Inferior parietal cortex (tissue), 1 donor: Measurements from ENCODE around the gene DES.

Experiments used
- DNase-seq: peaks from one replicate; pipeline ENCODE4 v3.0.0-alpha.2; 2016; ENCODE audit errors: extremely low spot score

Gene DES

DNA sequence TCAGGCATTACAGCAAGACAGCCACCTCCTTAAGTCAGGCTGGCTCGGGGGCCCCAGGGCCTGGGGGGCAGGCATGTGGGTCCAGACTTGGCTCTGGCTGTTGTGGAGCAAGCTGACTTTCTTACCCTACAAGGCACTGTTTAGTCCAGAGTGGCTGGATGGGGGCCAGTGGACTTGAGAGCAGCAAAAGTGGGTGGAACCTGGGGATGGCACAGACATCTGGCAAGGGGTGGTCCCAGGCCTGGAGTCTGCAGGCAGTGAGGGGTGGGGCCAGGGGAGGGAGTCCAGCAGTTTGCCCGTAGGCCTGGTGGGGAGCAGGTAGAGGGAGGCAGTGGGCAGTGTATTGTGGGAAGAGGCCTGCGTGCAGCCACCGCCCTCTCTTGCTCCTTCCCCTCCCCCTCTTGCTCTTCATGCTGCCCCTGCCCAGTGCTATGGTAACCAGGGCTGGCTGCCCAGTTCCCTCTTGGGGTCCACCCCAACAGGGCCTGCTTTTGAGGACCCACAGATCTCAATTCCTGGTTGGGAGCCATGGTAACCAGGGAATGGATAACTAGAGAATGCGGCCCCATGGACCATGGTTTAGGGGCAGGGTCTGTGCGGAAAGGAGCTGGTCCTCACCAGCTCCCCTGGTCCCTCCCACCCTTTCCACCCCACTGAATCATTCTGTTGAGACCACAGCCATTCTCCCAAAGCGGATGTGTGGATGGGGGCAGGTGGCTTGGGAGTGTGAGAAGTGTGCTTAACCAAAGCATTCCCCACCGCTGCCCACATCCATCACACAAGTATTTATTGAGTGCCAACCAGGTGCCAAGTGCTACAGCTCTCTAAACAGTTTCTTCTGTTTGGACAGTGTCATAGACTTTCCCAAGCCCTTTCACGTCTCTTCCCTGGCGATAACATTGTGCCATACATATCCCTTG, 35.8 kb downstream of the DES start:
- DNase-seq = no peak

DNA sequence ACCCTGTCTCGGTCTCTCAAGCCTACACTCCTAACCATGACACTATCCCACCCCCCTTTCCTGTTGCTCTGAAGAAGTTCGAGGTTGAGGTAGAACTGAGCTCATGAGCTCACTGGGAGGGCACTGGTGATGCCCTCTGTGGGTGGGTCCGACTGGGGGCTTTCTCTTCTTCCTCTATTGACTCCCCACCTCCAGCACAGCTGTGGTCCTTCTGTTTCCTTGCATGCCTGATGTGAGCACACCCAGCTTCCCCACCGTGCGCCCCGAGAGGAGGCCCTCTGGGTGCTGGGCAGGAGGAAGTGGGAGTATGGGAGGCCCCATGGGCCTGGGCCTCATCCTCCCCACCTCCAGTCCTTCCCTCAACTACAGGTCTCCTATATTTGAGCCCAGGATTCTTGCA, 37.4 kb downstream of the DES start:
- no peak for DNase-seq

DNA sequence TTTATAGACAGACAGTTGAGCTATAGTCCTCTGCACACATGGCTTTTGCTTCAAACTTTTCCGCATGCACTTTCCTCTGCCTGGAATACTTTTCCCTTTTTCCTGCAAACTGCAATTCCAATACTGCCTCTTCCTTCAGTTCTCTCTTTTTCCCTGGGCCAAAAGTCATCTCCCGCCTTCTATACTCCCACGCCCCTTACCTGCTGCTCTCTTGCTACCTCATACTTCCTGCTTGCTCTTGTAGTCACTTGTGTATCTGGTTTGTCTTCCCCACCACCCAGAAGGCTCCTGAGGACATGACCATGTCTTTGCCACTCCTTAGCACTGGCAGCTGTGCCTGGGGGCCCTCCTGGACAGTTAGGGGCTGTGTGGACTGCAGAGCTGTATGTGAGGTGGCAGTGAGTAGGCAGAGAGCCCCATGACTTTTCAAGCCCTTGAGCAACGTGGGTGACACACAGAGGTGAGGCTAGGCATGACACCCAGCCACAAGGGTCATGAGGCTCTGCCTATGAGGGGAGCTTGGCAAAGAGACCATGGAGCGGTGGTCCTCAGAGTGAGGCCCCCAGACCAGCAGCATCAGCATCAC, 39.7 kb downstream of the DES start:
- DNase-seq = no peak

DNA sequence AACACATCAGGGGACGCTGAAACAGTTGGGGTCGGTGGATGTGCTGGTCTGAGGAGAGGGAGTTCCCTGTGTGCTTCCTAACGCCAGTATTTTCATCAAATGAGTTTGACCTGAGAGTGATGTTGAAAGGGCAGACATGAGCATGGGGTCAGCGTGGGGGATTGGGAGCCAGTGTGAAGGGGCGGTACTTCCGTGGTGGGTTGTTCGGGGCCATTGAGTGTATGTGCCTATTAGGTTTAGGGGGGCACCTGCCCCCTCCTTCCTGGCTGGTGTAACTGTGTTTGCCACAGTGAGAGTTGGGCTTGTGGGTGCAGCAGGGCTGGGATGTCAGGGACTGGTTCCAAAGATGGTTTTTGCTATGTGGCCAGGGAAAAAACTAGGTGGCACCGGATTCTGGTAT, 40.8 kb downstream of the DES start:
- DNase-seq = no peak

DNA sequence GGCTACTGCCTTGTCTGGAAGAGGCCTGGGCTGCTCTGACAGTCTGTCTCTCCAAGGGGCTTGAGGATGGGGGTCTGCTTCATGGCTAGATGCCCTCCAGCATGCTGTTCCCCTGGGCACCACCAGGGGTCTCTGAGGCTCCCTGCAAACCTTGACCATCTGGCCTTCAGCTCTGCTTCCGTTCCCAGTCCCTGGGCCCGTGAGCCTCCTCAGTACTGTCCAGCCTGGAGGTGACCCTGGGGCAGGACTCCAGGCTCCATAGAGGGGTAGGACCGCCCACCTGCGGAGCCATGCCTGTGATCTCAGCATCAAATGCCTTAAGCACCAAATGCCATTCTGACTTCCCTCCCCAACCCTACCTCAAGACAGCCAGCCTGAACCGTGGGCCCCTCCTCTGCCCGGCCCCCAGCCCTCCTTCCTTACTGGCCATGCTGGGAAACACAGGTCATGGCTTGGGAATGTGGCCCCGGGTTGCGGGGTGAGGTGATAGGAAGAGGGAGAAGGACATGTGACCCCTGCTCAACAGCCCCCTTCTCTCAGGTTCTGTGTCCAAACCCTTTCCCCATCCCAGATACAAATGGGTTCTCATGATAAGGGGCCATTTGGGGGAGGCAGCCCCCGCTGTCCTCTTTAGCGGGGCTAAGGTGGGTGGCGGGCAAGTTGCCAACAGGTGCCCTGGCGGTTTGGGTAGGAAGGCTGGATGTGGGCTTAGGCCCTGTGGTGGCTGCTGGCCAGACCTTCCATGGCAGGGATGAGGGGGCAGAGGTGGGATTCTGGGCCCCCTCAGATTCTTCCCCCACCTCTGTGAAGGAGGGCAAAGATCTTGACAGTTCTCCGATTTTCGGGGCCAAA, 41.5 kb downstream of the DES start:
- no peak for DNase-seq

DNA sequence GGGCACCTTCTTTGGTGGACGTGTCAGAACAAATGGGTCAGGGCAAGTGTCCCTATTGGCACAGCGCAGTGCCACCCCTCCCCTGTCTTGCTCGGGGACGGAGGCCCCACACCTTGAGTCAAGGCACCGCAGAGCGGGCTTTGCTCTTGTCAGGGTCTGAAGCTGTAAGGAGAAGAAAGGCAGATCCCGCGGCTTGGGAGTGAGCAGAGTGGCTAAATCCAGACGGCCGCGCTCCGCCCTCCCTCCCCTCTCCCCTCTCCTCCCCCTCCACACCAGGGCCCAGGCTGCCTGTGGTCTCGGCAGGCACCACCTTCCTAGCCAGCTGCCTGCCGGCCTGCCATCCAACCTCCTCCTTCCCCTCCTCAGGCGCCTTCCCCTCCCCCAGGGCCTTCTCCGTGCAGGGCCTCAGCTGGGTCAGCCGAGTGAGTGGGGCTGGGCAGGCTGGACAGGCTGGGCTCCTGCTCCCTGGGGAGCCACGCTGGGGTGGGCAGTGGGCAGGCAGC, 42.3 kb downstream of the DES start:
- no peak for DNase-seq

DNA sequence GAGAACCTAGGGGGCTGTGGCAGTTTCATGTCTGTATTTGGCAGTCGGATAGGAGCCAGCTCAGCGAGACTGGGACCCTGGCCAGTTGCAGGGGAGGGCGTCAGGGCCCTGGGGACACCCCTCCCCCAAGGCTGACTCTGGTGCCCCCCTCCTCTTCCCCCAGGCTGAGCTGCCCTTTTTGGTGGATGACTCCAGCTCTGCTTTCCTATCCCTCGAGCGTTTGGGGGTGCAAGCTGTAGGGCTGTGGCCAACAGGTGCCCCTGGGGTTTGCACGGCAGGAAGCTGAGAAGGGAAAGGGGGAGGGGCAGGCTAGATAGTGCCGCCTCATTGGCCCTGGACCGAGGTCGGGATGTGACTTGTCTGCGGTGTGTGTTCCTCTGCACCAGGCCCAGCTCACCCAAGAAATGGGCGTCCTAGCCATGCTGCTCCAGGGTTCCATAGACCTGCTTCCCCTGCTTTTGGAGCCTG, 42.9 kb downstream of the DES start:
- DNase-seq = no peak

DNA sequence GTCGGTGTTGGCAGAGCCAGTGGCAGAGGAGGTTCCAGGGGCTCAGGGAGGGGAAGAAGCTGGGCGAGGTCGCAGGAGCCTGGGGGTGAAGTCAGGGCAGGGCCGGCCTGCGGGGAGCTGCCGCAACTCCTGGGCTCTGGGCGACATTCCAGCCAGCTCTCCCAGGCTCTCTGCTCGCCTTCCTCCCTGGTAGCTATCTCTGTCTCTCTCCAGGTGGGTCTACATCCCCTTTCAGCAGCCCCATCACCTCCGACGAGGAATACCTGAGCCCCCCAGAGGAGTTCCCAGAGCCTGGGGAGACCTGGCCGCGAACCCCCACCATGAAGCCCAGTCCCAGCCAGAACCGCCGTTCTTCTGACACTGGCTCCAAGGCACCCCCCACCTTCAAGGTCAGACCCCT, 43.5 kb downstream of the DES start:
- no peak for DNase-seq

DNA sequence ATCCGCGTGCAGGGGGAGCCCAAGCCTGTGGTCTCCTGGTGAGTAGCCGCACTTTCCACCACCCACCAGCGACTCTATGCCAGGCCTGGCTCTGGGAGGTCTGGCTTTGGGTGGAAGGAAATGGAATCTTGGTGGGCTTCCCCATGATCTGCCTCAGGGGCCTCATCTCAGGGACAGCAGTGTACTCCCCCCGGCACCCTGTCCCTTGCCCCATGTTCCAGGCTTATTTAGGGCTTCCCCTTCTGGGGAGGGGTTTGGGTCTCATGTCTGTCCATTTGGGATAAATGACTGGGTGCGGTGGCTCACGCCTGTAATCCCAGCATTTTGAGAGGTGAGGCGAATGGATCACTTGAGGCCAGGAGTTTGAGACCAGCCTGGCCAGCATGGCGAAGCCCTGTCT, 44.2 kb downstream of the DES start:
- DNase-seq = no peak

DNA sequence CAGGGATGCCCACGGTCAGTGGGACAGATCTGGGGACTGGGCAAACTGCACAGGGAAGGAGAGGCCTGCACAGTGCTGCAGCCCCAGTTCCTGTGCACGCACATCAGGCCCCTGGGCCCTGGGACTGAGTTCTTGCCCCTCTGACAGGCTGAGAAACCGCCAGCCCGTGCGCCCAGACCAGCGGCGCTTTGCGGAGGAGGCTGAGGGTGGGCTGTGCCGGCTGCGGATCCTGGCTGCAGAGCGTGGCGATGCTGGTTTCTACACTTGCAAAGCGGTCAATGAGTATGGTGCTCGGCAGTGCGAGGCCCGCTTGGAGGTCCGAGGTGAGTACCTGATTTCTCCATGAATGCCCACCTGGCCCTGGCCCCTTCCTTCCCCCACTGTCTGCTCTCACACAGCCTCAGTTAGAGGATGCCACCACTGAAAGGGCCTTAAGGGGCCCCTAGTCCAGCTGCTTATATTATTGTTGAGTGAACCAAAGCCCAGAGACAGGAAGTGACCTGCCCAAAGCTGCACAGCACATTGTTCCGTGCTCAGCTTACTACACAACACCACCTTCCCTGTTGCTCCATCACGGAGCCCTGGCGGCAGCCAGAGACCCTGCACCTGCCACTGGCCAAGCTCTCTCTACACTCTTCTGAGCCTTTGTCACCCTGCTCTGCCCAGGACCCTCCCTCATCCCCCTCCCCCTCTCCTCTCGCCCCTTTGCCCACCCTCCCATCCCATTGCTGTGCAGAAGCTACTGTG, 46.3 kb downstream of the DES start:
- DNase-seq = no peak

DNA sequence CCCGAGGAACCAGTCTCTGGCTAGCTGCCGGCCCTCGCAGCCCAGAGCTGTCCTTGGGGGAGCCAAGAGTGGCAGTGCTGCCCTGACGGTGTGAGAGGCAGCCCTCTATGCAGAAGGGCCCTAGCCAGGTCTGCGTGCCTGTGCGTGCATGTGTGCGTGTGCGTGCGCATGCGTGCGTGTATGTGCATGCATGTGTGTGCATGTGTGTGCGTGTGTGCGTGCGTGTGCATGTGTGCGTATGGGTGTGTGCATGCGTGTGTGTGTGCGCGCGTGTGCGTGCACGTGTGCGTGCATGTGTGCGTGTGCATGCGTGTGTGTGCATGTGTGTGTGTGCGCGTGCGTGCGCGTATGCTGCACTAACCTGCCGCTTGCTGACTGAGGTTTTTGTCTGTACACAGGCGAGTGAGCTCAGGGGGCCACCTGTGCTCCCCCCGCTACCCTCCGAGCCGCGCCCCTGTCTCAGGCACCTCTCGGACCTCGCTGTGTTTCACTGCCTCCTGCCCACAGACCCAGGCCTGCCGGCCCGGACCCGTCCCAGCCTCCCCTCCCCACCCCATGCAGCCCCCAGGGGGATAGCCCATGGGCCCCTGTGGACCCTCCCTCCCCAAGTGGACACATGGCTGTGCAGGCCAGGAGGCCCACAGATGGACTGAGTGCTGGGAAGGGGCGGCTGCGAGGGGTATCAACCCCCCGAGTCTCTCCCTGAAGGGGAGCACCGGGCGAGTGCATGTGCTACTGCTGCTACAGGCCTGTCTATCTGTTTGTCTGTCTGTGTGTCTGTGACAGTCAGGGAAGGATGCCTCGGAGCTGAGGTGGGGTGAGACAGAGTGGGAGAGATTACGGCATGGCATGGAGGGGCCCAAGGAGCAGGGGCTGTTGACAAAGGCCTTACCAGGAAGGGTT, 47.7 kb downstream of the DES start:
- no peak for DNase-seq

DNA sequence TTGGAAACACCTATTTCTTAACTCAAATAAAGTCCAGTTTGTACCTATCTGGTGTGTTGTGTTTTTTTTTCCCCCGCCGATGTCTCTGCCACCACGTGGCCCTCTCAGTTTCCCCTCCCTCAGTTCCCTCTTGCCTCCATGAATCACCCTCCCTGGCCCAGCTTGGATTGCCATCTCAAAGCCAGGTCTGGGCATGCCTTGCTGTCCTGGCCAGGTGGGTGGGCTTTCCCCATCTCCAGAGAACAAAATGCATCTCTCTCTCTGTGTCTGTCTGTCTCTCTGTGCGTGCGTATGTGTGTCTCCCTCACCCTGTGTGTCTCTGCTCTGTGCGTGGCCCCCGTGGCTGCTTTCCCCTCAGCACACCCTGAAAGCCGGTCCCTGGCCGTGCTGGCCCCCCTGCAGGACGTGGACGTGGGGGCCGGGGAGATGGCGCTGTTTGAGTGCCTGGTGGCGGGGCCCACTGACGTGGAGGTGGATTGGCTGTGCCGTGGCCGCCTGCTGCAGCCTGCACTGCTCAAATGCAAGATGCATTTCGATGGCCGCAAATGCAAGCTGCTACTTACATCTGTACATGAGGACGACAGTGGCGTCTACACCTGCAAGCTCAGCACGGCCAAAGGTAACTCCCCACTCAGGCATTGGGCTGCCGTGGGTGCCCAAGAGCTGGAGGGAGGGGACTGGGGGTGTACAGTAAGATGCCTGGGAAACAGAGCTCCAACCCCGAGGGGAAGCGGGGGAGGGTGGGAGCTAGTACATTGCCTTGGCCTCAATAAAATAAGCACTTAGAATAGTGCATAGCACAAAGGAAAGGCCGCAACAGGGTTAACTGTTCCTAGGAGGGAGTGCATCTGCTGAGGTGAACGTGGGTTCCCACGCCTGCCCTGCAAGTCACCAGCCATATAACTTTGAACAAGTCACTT, 48.9 kb downstream of the DES start:
- DNase-seq = no peak

DNA sequence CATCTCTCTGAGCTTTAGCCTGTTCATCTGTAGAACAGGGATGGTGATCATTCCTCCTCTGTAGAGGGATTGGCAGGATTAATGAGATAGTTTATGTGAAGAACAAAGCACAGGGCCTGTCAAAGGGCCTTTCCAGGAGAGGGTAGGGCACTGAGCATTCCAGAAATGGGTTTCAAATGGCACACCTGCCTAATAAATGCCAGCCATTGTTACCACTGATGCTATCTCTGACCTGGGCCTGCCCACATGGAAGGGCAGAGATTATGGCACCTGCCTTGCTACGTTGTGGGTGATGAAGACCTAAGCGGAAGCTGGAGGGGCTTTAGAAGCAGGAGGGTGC, 49.5 kb downstream of the DES start:
- no peak for DNase-seq

DNA sequence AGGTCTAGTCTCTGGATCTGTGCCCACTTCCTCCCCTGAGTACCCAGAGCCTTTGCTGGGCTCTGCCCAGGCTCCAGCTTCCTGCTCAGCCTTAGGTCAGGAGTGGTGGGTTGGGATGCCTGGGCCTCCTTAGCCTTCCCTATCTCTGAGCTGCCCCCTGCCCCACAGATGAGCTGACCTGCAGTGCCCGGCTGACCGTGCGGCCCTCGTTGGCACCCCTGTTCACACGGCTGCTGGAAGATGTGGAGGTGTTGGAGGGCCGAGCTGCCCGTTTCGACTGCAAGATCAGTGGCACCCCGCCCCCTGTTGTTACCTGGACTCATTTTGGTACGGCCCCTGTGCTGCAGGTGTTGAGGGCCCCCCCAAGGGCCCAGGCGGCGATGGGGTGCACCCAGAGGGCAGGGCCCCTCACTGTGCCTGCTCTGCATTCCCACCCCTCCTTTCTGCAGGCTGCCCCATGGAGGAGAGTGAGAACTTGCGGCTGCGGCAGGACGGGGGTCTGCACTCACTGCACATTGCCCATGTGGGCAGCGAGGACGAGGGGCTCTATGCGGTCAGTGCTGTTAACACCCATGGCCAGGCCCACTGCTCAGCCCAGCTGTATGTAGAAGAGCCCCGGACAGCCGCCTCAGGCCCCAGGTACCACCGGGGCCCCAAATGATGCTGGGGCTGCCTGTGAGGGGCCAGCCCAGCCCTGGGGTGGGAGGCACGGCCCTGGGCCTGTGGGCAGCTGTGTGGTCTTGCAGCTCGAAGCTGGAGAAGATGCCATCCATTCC, 50.4 kb downstream of the DES start:
- DNase-seq = no peak

DNA sequence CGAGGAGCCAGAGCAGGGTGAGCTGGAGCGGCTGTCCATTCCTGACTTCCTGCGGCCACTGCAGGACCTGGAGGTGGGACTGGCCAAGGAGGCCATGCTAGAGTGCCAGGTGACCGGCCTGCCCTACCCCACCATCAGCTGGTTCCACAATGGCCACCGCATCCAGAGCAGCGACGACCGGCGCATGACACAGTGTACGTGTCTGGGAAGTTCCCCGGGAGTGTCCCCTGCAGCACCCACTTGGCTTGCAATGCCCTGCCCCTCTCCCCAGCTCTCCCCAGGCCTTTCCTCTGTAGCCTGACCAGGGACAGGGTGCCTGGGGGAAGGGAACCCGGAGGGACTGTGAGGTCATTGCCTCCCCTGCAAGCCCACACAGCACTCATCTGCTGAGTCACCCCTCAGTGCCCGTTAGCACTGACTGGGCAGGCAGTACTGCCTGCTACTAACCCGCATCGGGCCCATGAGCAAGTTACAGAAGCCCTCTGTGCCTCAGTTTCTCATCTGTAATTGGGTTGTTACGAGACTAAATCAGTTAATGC, 51.1 kb downstream of the DES start:
- no peak for DNase-seq

DNA sequence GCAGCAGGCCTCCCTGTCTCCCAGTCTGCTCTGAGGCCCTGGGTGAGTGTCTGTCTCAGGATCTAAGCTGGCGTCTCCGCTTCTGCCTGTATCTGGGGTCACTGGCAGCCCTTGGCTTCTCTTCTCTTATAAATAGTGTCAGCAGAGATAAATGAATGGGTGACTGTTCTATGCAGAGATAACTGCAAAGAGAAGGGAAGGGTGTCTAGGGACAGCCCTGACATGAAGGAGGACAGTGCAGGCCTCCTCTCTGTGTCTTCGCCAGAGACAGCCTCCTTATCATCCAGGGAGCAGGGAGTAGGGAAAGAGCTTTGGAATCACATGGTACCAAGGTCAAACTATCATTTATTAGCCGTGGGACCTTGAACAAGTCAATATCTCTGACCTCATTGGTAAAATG, 52.3 kb downstream of the DES start:
- DNase-seq = no peak

DNA sequence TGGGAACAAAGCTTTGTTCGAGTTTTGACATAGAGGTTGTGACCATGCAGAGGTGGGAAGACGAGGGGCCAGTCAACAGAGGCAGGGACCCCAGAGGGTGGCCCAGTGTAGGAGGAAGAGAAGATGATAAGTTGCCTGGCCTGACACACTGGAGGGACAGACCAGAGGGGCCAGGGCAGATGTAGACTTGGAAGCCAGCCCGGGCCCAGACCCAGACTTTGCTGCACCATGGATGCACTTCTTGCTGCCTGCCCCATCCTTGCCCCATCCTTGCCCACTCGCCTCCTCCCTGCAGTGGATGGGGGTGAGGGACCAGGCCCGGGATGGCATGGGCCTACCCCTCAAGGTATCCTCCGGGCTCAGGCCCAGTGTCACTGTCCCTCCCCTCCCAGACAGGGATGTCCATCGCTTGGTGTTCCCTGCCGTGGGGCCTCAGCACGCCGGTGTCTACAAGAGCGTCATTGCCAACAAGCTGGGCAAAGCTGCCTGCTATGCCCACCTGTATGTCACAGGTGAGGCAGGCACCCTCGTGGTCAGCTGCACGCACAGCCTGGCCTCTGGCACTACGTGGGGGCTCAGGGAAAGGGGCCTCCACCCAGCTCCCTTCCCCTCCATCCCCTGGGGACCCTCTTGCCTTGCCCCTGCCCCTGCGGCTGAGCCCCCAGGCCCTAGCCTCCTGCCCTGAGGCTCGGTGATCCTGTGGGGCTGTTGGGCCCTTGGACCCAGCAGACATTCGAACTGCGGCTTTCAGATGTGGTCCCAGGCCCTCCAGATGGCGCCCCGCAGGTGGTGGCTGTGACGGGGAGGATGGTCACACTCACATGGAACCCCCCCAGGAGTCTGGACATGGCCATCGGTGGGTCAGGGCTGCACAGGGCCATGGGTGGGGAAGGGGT, 53.5 kb downstream of the DES start:
- no peak for DNase-seq
